Activated CD4-positive, alpha-beta T cell treated with anti-CD3 and anti-CD28 coated beads for 48 hours (primary cell): Measurements from ENCODE around the gene PHF12.

ENCODE experiments used
- DNase-seq: peaks from one replicate; pipeline ENCODE4 v3.0.0-alpha.2; 2020

The PHF12 gene

DNA sequence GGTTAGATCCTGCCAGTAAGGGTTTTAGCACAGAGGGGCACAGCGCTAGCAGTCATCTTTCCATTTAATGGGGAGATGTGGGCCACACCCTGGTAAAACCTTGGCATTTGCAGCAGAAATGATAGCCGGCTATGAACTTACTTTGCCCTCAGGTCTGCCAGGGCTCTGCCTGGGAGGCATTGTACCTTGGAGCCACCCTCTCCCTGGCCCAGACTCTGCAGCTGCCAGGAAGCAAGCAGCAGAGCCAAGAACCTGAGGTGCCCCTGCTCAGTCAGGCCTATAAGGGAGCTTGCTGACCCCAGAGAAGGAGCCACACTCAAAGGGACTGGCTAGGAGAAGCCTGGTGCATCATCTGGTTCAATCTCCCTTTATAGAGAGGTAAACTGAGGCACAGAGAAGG, 23.7 kb upstream of the PHF12 start:
- DNase-seq, result no peak

- DNase-seq, result no peak
Measured at GRCh38 chr17:28974451-28974850, 23.1 kb upstream of the PHF12 start.

- DNase-seq, result no peak
Measured at GRCh38 chr17:28973425-28973824, 22.1 kb upstream of the PHF12 start.

GRCh38 chr17:28972437-28972836, 21.1 kb upstream of the PHF12 start:
- no peak for DNase-seq

GRCh38 chr17:28970879-28971278, 19.6 kb upstream of the PHF12 start:
- no peak for DNase-seq

GRCh38 chr17:28969706-28970393, 18.5 kb upstream of the PHF12 start:
- no peak for DNase-seq

DNA sequence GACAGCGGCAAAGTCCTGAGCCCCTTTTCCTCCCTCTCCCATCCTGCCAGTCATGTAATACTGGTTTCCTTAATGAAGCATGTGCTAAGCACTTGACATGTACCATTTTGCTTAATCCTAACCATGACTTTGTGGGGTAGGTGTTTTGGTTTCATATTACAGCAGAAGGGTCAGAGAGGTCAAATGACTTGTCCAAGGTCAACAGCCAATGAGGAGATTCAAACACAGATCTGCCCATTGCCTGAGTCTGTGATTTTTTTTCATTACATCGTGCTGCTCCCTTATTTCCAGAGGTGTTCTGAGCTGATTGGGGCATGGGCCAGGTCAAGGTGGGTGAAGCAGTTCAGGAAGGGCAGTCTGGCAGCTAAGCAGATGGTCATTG, 17.6 kb upstream of the PHF12 start:
- no peak for DNase-seq

DNA sequence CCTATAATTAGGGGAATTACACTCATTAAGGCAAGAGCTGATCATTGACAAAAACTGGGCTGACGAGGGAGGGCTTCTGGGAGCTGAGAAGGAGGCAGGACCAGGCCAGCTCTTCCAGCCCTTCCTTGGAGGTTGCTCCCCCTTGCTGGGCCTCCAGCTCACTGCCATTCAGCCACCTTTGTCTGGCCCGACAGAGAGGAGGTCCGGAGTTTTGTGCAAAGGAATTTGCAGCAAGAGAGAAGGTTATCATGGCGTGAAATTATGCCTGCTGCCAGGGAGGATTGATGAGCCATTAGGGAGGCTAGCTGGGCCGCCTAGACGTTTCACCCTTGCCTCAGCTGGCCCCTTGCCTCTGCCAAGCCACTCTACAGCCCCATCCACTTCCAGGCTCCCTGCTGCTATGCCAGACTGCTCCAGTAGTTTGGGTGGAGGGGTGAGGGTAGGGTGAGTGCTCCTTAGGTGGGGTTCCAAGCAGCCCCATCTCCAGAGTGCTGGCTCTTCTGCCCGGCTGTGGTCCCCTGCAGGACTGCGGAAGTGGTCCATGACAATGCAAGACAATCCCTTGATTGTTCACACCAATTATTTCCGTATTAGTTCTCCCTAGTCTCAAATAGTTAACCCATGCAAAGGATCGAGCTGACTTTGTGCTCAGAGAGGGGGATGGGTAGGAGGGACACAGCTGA, 17.1 kb upstream of the PHF12 start:
- no peak for DNase-seq

DNA sequence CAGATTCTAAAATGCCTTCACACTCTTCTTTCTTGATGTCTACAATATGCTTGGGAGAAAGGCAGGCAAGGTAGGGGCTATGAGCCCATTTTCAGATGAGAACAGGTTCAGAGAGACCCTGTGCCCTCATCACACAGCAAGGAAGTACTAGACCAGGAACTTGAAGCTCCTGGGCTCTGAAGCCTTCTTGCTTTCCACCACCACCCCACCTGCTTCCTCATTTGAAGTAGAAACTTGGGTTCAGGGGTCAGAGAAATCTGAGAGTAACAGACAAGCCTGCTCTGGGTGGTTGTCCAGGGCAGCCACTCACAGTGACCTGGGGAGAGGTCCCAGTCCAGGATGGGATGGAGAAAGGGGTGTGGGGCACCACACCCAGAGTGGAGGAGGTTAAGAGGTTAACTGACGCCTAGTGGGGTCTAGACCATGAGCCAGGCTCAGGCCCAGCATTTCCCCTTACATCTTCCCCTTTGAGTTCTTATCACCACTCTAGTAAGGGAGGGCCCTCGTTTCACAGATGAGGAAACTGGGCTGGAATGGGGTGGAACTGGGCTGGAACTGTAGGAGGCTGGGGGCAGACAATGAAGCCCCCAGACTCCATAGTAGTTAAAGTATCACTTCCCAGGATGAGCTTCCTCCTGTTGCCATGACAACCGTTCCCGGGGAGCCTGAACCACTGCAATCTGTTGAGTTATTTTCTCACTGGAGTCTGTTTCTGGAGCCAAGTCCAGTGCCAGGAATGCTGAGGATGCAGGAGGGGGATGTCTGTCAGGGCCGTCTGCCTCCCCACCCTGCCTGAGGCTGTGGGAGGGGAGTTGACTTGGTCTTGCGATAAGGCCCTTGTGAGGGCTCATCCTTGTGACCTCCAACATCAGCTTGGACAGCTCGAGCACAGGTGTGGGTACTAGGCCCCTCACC, 16.2 kb upstream of the PHF12 start:
- no peak for DNase-seq

GRCh38 chr17:28963841-28964240, 12.5 kb upstream of the PHF12 start:
- no peak for DNase-seq

- no peak for DNase-seq
Measured at GRCh38 chr17:28963055-28963611, 11.8 kb upstream of the PHF12 start.

- DNase-seq, result no peak
Measured at GRCh38 chr17:28961391-28961790, 10.1 kb upstream of the PHF12 start.

DNA sequence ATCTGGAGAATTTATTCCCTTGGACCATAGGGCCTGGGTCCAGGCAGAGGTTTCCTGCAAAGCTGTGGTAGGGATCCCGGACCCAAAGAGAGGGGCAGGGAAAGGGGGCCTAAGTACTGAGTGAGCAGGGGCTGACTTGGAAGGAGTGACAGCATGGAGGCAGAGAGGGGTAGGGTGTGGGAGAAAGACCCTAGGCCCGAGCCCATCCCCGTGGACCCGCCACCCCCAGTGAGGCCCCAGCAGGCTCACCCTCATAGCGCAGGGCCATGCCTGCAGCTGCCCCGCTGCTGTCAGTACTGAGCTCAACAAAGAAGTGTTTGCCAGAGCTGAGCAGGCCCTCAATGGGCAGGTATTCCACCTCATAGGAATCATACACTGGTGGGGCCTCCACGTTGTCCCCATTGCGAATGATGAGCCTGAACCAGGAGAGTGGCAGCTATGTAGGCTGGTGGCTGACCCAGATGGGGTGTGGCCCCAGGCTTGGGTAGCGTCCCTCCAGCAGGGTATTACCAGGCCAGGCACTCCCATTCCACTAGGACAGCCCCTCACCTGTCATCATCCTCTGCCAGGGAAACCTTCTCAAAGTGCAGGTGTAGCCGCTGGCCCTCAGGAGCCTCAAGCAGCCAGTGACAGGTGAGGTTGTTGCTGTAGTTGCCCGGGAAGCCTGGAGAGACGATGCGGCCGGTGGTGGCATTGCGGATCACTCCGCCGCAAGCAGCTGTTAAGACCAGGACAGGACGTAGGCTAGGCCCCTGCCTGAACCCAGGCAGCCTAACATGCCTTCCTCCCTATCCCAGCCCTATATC, 9.1 kb upstream of the PHF12 start:
- DNase-seq, result no peak

DNA sequence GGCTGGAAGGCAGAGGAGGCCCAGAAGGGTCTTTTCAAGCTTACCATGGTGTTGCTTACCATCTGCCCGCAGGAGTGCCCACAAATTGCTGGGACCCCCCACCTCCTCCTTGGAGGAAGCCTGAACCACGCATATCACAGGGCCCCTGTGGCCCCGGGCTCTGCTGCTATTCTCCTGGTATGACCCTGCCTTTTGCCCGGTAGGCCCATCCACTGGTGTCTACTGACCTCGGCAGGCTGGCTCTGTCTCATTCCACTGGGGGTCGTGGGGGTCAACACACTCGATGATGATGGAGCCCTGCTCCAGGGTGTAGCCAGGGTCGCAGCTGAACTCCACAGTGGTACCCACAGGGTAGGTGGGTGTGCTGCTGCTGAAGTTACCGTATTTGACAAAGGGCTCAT, 8.2 kb upstream of the PHF12 start:
- no peak for DNase-seq

- no peak for DNase-seq
Measured at GRCh38 chr17:28958820-28959455, 7.6 kb upstream of the PHF12 start.

DNA sequence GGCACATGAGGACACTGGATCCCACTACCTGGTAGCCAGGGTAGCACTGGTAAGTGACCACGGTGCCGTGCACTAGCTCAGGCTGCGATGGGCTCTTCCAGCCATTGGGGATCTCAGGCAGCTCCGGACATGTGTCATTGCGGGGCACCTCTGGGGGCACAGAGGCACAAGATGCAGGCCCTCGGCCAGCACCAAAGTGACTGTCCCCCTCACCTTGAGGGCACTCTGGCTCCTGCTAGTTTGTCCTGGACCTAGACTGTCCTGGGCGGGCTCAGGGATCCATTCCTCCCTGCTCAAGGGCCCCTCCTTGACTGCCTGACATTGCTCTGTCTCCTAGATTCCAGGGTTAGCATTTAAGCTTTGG, 6.7 kb upstream of the PHF12 start:
- DNase-seq, result no peak

GRCh38 chr17:28957277-28957991, 6.1 kb upstream of the PHF12 start:
- DNase-seq, result no peak

DNA sequence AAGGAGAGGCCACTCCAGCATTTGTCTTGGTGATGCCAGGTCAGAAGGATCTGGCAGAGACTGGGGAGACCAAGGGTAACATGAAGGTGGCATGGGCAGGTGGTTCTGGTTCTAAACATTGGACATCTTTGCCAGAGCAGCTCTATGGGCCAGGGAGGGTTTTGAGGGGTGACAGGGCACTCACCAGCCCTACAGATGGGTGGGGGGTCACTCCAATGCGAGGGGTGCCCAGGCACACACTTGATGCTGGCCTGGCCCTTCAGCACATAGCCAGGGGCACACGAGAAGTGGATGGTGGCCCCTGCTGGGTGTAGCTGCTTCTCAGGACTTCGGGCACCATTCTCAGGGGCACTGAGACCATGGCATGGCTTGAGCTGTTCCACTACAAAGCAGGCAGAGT, 5.5 kb upstream of the PHF12 start:
- DNase-seq, result no peak

GRCh38 chr17:28956112-28956511, 4.8 kb upstream of the PHF12 start:
- no peak for DNase-seq

- DNase-seq, result no peak
Measured at GRCh38 chr17:28955408-28955807, 4.1 kb upstream of the PHF12 start.

DNA sequence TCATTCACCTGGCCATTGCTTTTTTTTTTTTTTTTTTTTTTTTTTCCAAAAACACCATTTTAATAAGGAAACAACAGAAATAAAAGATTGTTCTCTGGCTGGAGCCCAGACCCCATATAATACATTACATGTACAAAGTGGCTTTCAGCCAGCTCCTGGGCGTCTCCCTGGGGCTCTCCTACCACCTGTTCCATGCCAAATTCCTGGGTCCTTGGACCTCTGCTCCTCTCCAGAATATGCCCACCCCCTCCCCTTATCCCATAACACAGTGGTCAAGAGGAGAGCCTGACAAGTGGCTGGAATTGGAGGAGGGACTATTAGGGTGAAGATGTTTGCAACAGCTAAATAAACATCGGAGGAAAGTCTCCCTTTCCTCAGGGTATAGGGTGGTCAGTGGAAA, 3.6 kb upstream of the PHF12 start:
- DNase-seq, result no peak
